ENCODE measurements around the gene BAZ1B. TPM values are rescaled to one million over a fixed set of nuclear protein-coding genes. Genes with fewer than 3 reads are reported as not detected.

BAZ1B gene
- total and polyA plus RNA-seq, 9 of the 15 experiments (the other 6 are each of a cell fraction or from before 2014, with no cell fraction given) = 15.0 to 134 (median 79.5) TPM

- TF ChIP-seq, protein P1, sequence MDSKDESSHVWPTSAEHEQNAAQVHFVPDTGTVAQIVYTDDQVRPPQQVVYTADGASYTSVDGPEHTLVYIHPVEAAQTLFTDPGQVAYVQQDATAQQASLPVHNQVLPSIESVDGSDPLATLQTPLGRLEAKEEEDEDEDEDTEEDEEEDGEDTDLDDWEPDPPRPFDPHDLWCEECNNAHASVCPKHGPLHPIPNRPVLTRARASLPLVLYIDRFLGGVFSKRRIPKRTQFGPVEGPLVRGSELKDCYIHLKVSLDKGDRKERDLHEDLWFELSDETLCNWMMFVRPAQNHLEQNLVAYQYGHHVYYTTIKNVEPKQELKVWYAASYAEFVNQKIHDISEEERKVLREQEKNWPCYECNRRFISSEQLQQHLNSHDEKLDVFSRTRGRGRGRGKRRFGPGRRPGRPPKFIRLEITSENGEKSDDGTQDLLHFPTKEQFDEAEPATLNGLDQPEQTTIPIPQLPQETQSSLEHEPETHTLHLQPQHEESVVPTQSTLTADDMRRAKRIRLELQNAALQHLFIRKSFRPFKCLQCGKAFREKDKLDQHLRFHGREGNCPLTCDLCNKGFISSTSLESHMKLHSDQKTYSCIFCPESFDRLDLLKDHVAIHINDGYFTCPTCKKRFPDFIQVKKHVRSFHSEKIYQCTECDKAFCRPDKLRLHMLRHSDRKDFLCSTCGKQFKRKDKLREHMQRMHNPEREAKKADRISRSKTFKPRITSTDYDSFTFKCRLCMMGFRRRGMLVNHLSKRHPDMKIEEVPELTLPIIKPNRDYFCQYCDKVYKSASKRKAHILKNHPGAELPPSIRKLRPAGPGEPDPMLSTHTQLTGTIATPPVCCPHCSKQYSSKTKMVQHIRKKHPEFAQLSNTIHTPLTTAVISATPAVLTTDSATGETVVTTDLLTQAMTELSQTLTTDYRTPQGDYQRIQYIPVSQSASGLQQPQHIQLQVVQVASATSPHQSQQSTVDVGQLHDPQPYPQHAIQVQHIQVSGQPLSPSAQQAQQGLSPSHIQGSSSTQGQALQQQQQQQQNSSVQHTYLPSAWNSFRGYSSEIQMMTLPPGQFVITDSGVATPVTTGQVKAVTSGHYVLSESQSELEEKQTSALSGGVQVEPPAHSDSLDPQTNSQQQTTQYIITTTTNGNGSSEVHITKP (IDR thresholded peaks at IDR 0.05; ENCODE audit: partially characterized antibody) = peak; percentile 66
- TF ChIP-seq TBL1XR1 (IDR thresholded peaks at IDR 0.05; ENCODE audit: low read length in 2 of 2) = no peak
- CTCF ChIA-PET (ENCODE audit: low intra/inter-chr PET ratio) = no interaction called here
- Histone ChIP-seq H2AFZ (ENCODE audit: low read depth, low read length) (peak overlapping the region; percentile 34; the same call in 1 of the 2 replicates), H3K4me2 (ENCODE audit: insufficient read depth, low read length) (no peak overlapping the region), H3K4me1 (replicated peaks in 1 of 2; ENCODE audit: control insufficient read depth in 2 of 2, insufficient read depth in 2 of 2, low read length in 2 of 2) (peaks cover 0 to 7% of the 10 kb centered on the region in 2 experiments; a peak in 2 of 5 replicates), H3K27ac (ENCODE audit: extremely low read depth, low read depth, low read length) (no peak overlapping the region), H3K4me3 (no peak overlapping the region), H4K20me1 (replicated peaks; ENCODE audit: control insufficient read depth, insufficient read depth, low read length) (no peaks in the 10 kb centered on the region), H3K9ac (ENCODE audit: insufficient read depth in 1 of 2, low read depth in 2 of 2, low read length in 2 of 2) (peak overlapping the region in 1 of 2 experiments; percentile 54; a peak in 2 of 4 replicates), H3K36me3 (ENCODE audit: control insufficient read depth, insufficient read depth, low read length) (no peaks in the 10 kb centered on the region), H3K9me3 (replicated peaks; ENCODE audit: control insufficient read depth, insufficient read depth, low read depth, low read length) (no peaks in the 10 kb centered on the region), H3K79me2 (ENCODE audit: control insufficient read depth, insufficient read depth, low read length) (no peaks in the 10 kb centered on the region), H3K9me1 (ENCODE audit: control insufficient read depth, insufficient read depth, low read length) (no peaks in the 10 kb centered on the region), H3K27me3 (ENCODE audit: control insufficient read depth in 2 of 2, insufficient read depth in 2 of 2, low read length in 2 of 2) (peaks cover 4 to 22% of the 10 kb centered on the region in 2 experiments; a peak in 4 of 5 replicates)
- ATAC-seq (peak; percentile 22; the same call in 2 of the 3 replicates), FAIRE-seq (no peak), DNase-seq (ENCODE audit: extremely low read depth in 1 of 4, low spot score in 3 of 4) (peak in 1 of 4 experiments; percentile 8)
- in situ Hi-C loops (cut with MboI) (no loop called here), intact Hi-C loops (cut with micrococcal nuclease) (no loop called here)
- BruUV-seq (replicated peaks) = no TSS peak
- POLR2A ChIA-PET = no interaction called here
- 21% methylated on average over 21 of the region's 21 CpGs for WGBS (ENCODE audit: insufficient coverage, low coverage, missing lambda C conversion rate)
Measured at GRCh38 chr7:73395538-73396503, 126.3 kb downstream of the BAZ1B start.
